Liver (tissue), 9 donors: ENCODE data around the gene ULK1. TPM values are rescaled to one million over a fixed set of nuclear protein-coding genes. Genes with fewer than 3 reads are reported as not detected.

Experiments used
- DNase-seq: peaks from one replicate; pipeline ENCODE4 v3.0.0-alpha.2; 2017; ENCODE audit warnings: low spot score
- H3K27ac ChIP-seq, 2 donors: one replicate each; pipeline ENCODE4 v1.7.0; 2013; ENCODE audit warnings: inconsistent platforms in 2 of 2, low read length in 2 of 2, control low read depth in 1 of 2, low read depth in 1 of 2, mild to moderate bottlenecking in 1 of 2
- H3K27me3 ChIP-seq, 4 donors: one replicate each; pipeline versions ENCODE4 v1.6.1 to v1.7.0; 2013; ENCODE audit warnings: low read length in 3 of 4, inconsistent platforms in 1 of 4, mild to moderate bottlenecking in 1 of 4, moderate library complexity in 1 of 4; ENCODE audit not compliant: control insufficient read depth in 4 of 4, insufficient read depth in 4 of 4
- H3K36me3 ChIP-seq, 4 donors: one replicate each; pipeline versions ENCODE4 v1.6.1 to v1.7.0; 2013; ENCODE audit warnings: low read length in 3 of 4, mild to moderate bottlenecking in 3 of 4, low read depth in 1 of 4, moderate library complexity in 1 of 4; ENCODE audit not compliant: control insufficient read depth in 4 of 4, insufficient read depth in 3 of 4
- H3K4me1 ChIP-seq, 4 donors: one replicate each; pipeline versions ENCODE4 v1.6.1 to v1.7.0; 2013; ENCODE audit warnings: low read length in 3 of 4, mild to moderate bottlenecking in 3 of 4, moderate library complexity in 1 of 4; ENCODE audit not compliant: control insufficient read depth in 4 of 4, insufficient read depth in 4 of 4
- H3K4me3 ChIP-seq, 3 donors: one replicate each; pipeline versions ENCODE4 v1.6.1 to v1.7.0; 2013; ENCODE audit warnings: low read length in 3 of 3, control low read depth in 1 of 3, low read depth in 1 of 3, mild to moderate bottlenecking in 1 of 3
- H3K9ac ChIP-seq, 2 donors: one replicate each; pipeline ENCODE4 v1.7.0; 2013; ENCODE audit warnings: low read length in 2 of 2, mild to moderate bottlenecking in 2 of 2, moderate library complexity in 2 of 2, control low read depth in 1 of 2, low read depth in 1 of 2
- H3K9me3 ChIP-seq, 4 donors: one replicate each; pipeline versions ENCODE4 v1.6.1 to v1.7.0; 2013; ENCODE audit warnings: low read length in 3 of 4; ENCODE audit not compliant: control insufficient read depth in 4 of 4
- ATF3 ChIP-seq: IDR thresholded peaks from 2 replicates; pipeline ENCODE4 v1.6.1; 2016; ENCODE audit warnings: antibody characterized with exemption
- CTCF ChIP-seq: fragments of 150-350 bp; IDR thresholded peaks from 2 replicates; pipeline ENCODE4 v1.5.1; 2017; ENCODE audit warnings: improper control_type of control experiment, low read depth, low read length; ENCODE audit not compliant: missing input control
- FOXA1 ChIP-seq: IDR thresholded peaks from 2 replicates; pipeline ENCODE4 v1.6.1; 2016; ENCODE audit warnings: antibody characterized with exemption
- FOXA2 ChIP-seq: IDR thresholded peaks from 2 replicates; pipeline ENCODE4 v1.6.1; 2016; ENCODE audit warnings: antibody characterized with exemption
- HNF4A ChIP-seq, 2 donors: conservative IDR thresholded peaks; 2 replicates each; pipeline ENCODE4 v1.6.1; 2016; ENCODE audit warnings: antibody characterized with exemption in 2 of 2, mild to moderate bottlenecking in 2 of 2
- HNF4G ChIP-seq: IDR thresholded peaks from 2 replicates; pipeline ENCODE4 v1.6.1; 2016; ENCODE audit warnings: antibody characterized with exemption
- JUND ChIP-seq, 2 donors: IDR thresholded peaks; 2 replicates each; pipeline ENCODE4 v1.6.1; 2016; ENCODE audit warnings: antibody characterized with exemption in 2 of 2
- MAX ChIP-seq: IDR thresholded peaks from 2 replicates; pipeline ENCODE4 v1.6.1; 2016; ENCODE audit warnings: antibody characterized with exemption
- NR2F2 ChIP-seq: IDR thresholded peaks from 2 replicates; pipeline ENCODE4 v1.6.1; 2016; ENCODE audit warnings: antibody characterized with exemption
- RAD21 ChIP-seq, 2 donors: IDR thresholded peaks; 2 replicates each; pipeline ENCODE4 v1.6.1; 2016; ENCODE audit warnings: antibody characterized with exemption in 2 of 2, mild to moderate bottlenecking in 2 of 2
- TAF1 ChIP-seq: conservative IDR thresholded peaks from 2 replicates; pipeline ENCODE4 v1.6.1; 2016; ENCODE audit warnings: antibody characterized with exemption, mild to moderate bottlenecking
- ZBTB33 ChIP-seq: IDR thresholded peaks from 2 replicates; pipeline ENCODE4 v1.6.1; 2016; ENCODE audit warnings: antibody characterized with exemption
- WGBS: extraction: QIAGEN DNeasy Blood & Tissue Kit; methylation state at CpG from one replicate; pipeline ENCODE4 v1.1.7; 2013; 5-methylcytosine and 5-hydroxymethylcytosine counted together
- polyA plus RNA-seq, 2 donors: library from polyadenylated mRNA; stranded (reverse) in 1 of 2; unstranded in 1 of 2; fragments of 200-250 nt in 1 of 2; fragments of >200 nt in 1 of 2; fragmentation: Nextera tagmentation in 1 of 2; extraction: Ambion mirVana in 1 of 2; gene quantifications; one replicate each; pipeline versions ENCODE4 v1.2.1 to v1.2.3, GENCODE V29; 2013 to 2015
- total RNA-seq, 2 donors: library from RNA; depleted of rRNA; stranded (reverse); fragments of >200 nt; gene quantifications; one replicate each; pipeline ENCODE4 v1.2.3, GENCODE V29; 2014
- donor health status: healthy.
- donor health status: healthy.
- donor health status: healthy.
- donor health status: healthy.
- donor health status: healthy.

Gene ULK1
- total and polyA plus RNA-seq, 4 donors = 12.5 to 41.7 (median 15.1) TPM

GRCh38 chr12:131853832-131854797 lies 40.3 kb upstream of the ULK1 start:
- Histone ChIP-seq H3K27me3 (no peaks in the 10 kb centered on the region), H3K4me1 (peaks cover 0 to 8% (median 0%) of the 10 kb centered on the region in 4 donors), H3K27ac (no peak overlapping the region), H3K9me3 (no peaks in the 10 kb centered on the region), H3K4me3 (no peak overlapping the region), H3K36me3 (no peaks in the 10 kb centered on the region), H3K9ac (no peak overlapping the region)
- TF ChIP-seq FOXA2 = no peak
- TF ChIP-seq JUND (IDR thresholded peaks at IDR 0.05) = no peak
- no peak for TF ChIP-seq RAD21 (IDR thresholded peaks at IDR 0.05)
- no peak for TF ChIP-seq FOXA1
- TF ChIP-seq ATF3 = no peak
- 87% methylated on average over 35 of the region's 35 CpGs for WGBS
- DNase-seq = no peak

- H3K4me1 ChIP-seq = peaks cover 0 to 8% (median 3%) of the 10 kb centered on the region in 4 donors
- no peak overlapping the region for H3K9ac ChIP-seq
- no peaks in the 10 kb centered on the region for H3K9me3 ChIP-seq
- no peaks in the 10 kb centered on the region for H3K27me3 ChIP-seq
- 89% methylated on average over 16 of the region's 16 CpGs for WGBS
- no peak for TF ChIP-seq ATF3
- no peak for TF ChIP-seq JUND (IDR thresholded peaks at IDR 0.05)
- no peak for TF ChIP-seq CTCF
- no peak for TF ChIP-seq FOXA1
- no peak for TF ChIP-seq MAX
- TF ChIP-seq FOXA2 = no peak
- no peak for TF ChIP-seq HNF4G
- no peak for TF ChIP-seq HNF4A (conservative IDR thresholded peaks at IDR 0.05)
- no peak for TF ChIP-seq TAF1
- TF ChIP-seq RAD21 (IDR thresholded peaks at IDR 0.05) = no peak
- TF ChIP-seq NR2F2 = no peak
- no peak for TF ChIP-seq ZBTB33
- H3K27ac ChIP-seq = no peak overlapping the region
- no peak overlapping the region for H3K4me3 ChIP-seq
- DNase-seq = no peak
- H3K36me3 ChIP-seq = no peaks in the 10 kb centered on the region
These were observed 39.5 kb upstream of the ULK1 start for GRCh38 chr12:131854861-131855476.
